Cardiac ventricle fibroblast (primary cell): Measurements from ENCODE around the gene CNRIP1. TPM values are rescaled to one million over a fixed set of nuclear protein-coding genes. Genes with fewer than 3 reads are reported as not detected.

ENCODE experiments used
- total RNA-seq: library from RNA; depleted of rRNA; stranded (reverse); fragments of >200 nt; gene quantifications from 2 replicates; pipeline ENCODE4 v1.2.3, GENCODE V29; 2015

Gene CNRIP1, protein sequence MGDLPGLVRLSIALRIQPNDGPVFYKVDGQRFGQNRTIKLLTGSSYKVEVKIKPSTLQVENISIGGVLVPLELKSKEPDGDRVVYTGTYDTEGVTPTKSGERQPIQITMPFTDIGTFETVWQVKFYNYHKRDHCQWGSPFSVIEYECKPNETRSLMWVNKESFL
- 30.1 and 32.4 TPM in 2 replicates for total RNA-seq

DNA sequence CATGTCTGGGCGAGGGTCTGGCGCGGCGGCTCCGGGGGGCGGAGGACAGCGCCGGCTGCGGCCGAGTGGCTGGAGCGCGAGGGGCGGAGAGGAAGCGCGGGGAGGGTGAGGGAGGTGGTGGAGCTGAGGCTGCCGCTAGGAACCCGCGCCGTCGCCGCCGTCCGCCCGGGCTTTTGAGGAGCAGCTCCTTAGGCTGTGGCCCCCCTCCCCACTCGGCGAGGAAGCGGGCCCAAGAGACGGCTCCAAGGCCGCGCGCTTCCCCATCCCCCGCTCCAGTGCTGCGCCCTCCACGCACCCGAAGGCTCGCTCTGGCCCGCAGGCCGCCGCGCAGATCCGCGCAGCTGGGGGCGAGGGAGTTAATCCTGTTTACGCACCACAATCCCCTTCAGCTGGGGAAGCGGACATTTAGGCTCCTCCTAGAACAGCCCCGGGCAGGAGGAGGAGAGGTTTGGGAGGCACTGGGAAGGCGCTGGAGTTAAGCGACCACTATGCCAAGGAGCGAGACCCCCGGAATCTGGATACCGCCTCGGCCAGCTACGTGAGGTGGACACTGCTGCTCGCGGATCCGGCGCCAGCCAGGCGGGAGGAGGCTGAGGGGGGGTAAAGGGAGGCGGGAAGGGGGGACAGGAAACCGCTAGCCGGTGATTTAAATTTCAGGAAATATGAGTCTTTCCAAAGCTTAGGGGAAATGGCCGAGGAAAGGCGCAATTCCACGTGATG is at the start of gene CNRIP1:
Gene CNRIP1 (minus strand): TSS at position 552 of the 720 bp plus-strand sequence. CDS start 549 bp downstream, at position 3.

DNA sequence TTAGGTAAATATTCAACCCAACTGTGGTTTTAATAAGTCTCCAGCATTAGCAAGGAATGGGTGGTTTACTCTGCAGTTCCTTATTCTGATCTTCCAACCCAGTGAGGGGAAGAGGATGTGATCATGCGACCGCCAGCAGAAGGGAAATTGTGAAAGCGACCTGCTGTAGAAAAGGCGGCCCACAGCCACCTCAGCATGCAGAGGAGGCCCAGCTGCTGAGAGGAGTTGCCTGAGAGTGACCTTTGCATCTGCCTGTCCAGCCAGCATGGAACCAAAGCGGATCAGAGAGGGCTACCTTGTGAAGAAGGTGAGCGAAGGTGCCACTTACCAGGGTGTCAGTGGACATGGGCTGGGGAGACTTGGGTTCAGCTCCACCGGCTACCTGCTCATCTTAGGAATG is 45.3 kb upstream of the CNRIP1 start, which contains the start of gene PLEK:
Gene PLEK (plus strand): TSS at position 196 of the 400 bp plus-strand sequence. CDS start 70 bp downstream, at position 266.

DNA sequence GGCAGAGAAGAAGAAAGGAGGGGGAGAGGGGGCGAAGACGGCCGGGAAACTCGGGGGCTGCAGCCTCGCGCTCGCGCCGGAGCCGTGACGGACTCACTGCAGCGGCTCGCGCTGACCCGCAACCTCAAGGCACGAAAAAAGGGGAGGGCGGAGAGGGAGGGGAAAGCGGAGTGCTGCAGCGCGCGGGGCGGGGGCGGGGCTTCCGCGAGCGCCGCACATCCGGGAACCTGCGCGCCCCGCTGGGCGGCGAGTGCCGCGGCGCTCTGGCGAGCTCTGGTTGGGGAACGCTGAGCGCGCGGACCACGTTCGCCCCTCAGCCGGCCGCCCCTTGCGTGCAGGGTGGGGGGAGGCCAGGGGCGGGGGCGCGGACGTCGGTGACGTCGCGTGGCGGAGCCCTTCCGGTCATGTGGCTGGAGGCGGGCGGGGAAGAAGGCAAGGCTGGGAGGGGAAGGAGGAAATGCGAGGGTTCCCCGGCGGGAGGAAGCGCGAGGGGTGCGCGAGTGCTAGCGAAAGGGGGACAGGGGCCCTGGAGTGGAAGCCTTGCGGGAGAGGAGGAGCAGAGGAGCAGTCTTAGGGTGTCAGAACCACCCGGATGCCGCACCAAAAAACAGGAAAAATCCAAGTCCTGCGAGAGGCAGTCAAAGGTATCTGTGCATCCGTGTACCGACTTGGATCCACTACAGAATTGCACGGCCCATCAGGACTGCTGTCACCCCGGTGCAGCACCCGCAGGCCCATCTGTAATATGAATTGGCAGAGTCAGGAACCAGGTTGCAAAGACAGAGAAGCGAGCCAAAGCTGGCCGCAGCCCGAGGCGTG is 67.1 kb downstream of the CNRIP1 start, which contains the start of gene PPP3R1:
Gene PPP3R1 (minus strand): TSS at position 133 of the 819 bp plus-strand sequence. CDS start 405 bp downstream, outside the sequence.

Other genes starting within 250 kb of the CNRIP1 start
- 11.3 and 11.9 TPM in 2 replicates for gene PNO1, start 162.1 kb downstream of the CNRIP1 start, total RNA-seq
- 23.3 and 26.8 TPM in 2 replicates for gene PPP3R1, start 67.4 kb downstream of the CNRIP1 start, total RNA-seq
- gene PLEK, start 45.3 kb upstream of the CNRIP1 start, total RNA-seq: not detected in 2 replicates
- gene FBXO48, start 147.3 kb upstream of the CNRIP1 start, total RNA-seq: 0.31 and 0.78 TPM in 2 replicates
- 3.0 and 4.6 TPM in 2 replicates for gene APLF, start 147.6 kb upstream of the CNRIP1 start, total RNA-seq